Testis (tissue), 3 donors: ENCODE measurements around the gene NLGN4X. TPM values are rescaled to one million over a fixed set of nuclear protein-coding genes. Genes with fewer than 3 reads are reported as not detected.

ENCODE experiments used
- DNase-seq: peaks from one replicate; pipeline ENCODE4 v3.0.0-alpha.2; 2019
- H3K27ac ChIP-seq, 2 donors: fragments of 200-600 bp; sonication (generic); one replicate each; pipeline ENCODE4 v1.5.1; 2019
- H3K27me3 ChIP-seq: fragments of 200-600 bp; sonication (generic); one replicate; pipeline ENCODE4 v1.5.1; 2019
- H3K36me3 ChIP-seq: fragments of 200-600 bp; sonication (generic); one replicate; pipeline ENCODE4 v1.5.1; 2017; ENCODE audit warnings: low read depth; ENCODE audit errors: missing control alignments
- H3K4me1 ChIP-seq: fragments of 200-600 bp; sonication (generic); one replicate; pipeline ENCODE4 v1.5.1; 2019
- H3K4me3 ChIP-seq, 2 donors: fragments of 200-600 bp; sonication (generic); one replicate each; pipeline ENCODE4 v1.5.1; 2017 to 2019
- H3K9me3 ChIP-seq: fragments of 200-600 bp; sonication (generic); one replicate; pipeline ENCODE4 v1.5.1; 2017
- CTCF ChIP-seq, 3 experiments: fragments of 450-650 bp in 2 of 3; fragments of 200-600 bp in 1 of 3; sonication (generic) in 1 of 3; IDR thresholded peaks; one replicate each; pipeline ENCODE4 v1.5.1; 2016 to 2019; ENCODE audit warnings: antibody characterized with exemption in 3 of 3, mild to moderate bottlenecking in 2 of 3, moderate library complexity in 1 of 3
- POLR2A ChIP-seq: fragments of 450-650 bp; IDR thresholded peaks from one replicate; pipeline ENCODE4 v1.6.1; 2017; ENCODE audit warnings: antibody characterized with exemption, mild to moderate bottlenecking, moderate library complexity
- WGBS, 2 donors: methylation state at CpG; one replicate each; pipeline ENCODE4 v1.1.5; 2018; 5-methylcytosine and 5-hydroxymethylcytosine counted together
- intact Hi-C: fragments of 100-400 bp; cut with DNase I; formaldehyde crosslinking; loops from one replicate; pipeline ENCODE4 v1.15.1; 2023; ENCODE audit warnings: low total_unique reads
- polyA plus RNA-seq: library from polyadenylated mRNA; stranded (reverse); fragments of 350-450 nt; fragmentation: Illumina TruSeq; extraction: RNeasy Lipid Tissue Mini Kit (QIAGEN cat#74804); gene quantifications from one replicate; pipeline ENCODE4 v1.2.3, GENCODE V29; 2014; ENCODE audit warnings: low read depth, low replicate concordance; ENCODE audit not compliant: insufficient read depth
- total RNA-seq, 2 donors: library from RNA; depleted of rRNA; stranded (reverse); fragments of >200 nt; gene quantifications; one replicate each; pipeline ENCODE4 v1.2.3, GENCODE V29; 2016

NLGN4X gene
- total and polyA plus RNA-seq, 3 donors from 2014 or later = 3.6 to 15.9 (median 10.4) TPM

GRCh38 chrX:6026980-6027379, 201.7 kb downstream of the NLGN4X start:
- Histone ChIP-seq H3K4me3 (no peak overlapping the region), H3K9me3 (no peaks in the 10 kb centered on the region), H3K4me1 (no peaks in the 10 kb centered on the region), H3K27me3 (no peaks in the 10 kb centered on the region), H3K36me3 (no peaks in the 10 kb centered on the region), H3K27ac (no peak overlapping the region)
- DNase-seq = no peak
- intact Hi-C loops = no loop called here
- TF ChIP-seq CTCF (IDR thresholded peaks at IDR 0.05) = no peak
- no peak for TF ChIP-seq POLR2A
- WGBS, 2 donors = 81 to 84% methylated on average over 6 of the region's 6 CpGs

- no peaks in the 10 kb centered on the region for H3K9me3 ChIP-seq
- no peak overlapping the region for H3K27ac ChIP-seq
- no peak overlapping the region for H3K4me3 ChIP-seq
- no peak for DNase-seq
- TF ChIP-seq POLR2A = no peak
- no peak for TF ChIP-seq CTCF (IDR thresholded peaks at IDR 0.05)
- H3K36me3 ChIP-seq = no peaks in the 10 kb centered on the region
- H3K27me3 ChIP-seq = no peaks in the 10 kb centered on the region
- intact Hi-C loops = no loop called here
- no peaks in the 10 kb centered on the region for H3K4me1 ChIP-seq
- WGBS, 2 donors = 64 to 74% methylated on average over 7 of the region's 7 CpGs
These were observed 202.2 kb downstream of the NLGN4X start for GRCh38 chrX:6026429-6026828.

GRCh38 chrX:6024204-6024603, 204.5 kb downstream of the NLGN4X start:
- Histone ChIP-seq H3K27ac (no peak overlapping the region), H3K36me3 (no peaks in the 10 kb centered on the region), H3K4me1 (no peaks in the 10 kb centered on the region), H3K4me3 (no peak overlapping the region), H3K9me3 (no peaks in the 10 kb centered on the region), H3K27me3 (no peaks in the 10 kb centered on the region)
- WGBS, 2 donors = 88 to 89% methylated on average over 3 to 4 of the region's 4 CpGs
- intact Hi-C loops = no loop called here
- TF ChIP-seq POLR2A (no peak), CTCF (IDR thresholded peaks at IDR 0.05) (no peak)
- no peak for DNase-seq

- no peaks in the 10 kb centered on the region for H3K9me3 ChIP-seq
- no peaks in the 10 kb centered on the region for H3K4me1 ChIP-seq
- no peak overlapping the region for H3K4me3 ChIP-seq
- no peak overlapping the region for H3K27ac ChIP-seq
- whole genome bisulfite sequencing, 2 donors = 48 to 49% methylated on average over 4 of the region's 4 CpGs
- DNase-seq = peak; percentile 54
- TF ChIP-seq CTCF (IDR thresholded peaks at IDR 0.05) (peak in 2 of 3 experiments; percentile 49 to 59), POLR2A (no peak)
- H3K27me3 ChIP-seq = no peaks in the 10 kb centered on the region
- H3K36me3 ChIP-seq = no peaks in the 10 kb centered on the region
- intact Hi-C loops = no loop called here
These were observed 207.2 kb downstream of the NLGN4X start for GRCh38 chrX:6021316-6022091.

GRCh38 chrX:6019076-6019475, 209.6 kb downstream of the NLGN4X start:
- WGBS, 2 donors = 84 to 89% methylated on average over 4 of the region's 4 CpGs

More at GRCh38 chrX:6019076-6019475, 209.6 kb downstream of the NLGN4X start:
- H3K9me3 ChIP-seq = no peaks in the 10 kb centered on the region
- no peak overlapping the region for H3K27ac ChIP-seq
- TF ChIP-seq CTCF (IDR thresholded peaks at IDR 0.05) (no peak), POLR2A (no peak)
- no peak for DNase-seq
- H3K4me1 ChIP-seq = no peaks in the 10 kb centered on the region
- H3K27me3 ChIP-seq = no peaks in the 10 kb centered on the region
- H3K4me3 ChIP-seq = no peak overlapping the region
- H3K36me3 ChIP-seq = no peaks in the 10 kb centered on the region
- intact Hi-C loops = no loop called here
